ENCODE measurements around the gene NR1I3.

The NR1I3 gene

GRCh38 chr1:161218301-161219077, 19.5 kb downstream of the NR1I3 start:
- DNase-seq (ENCODE audit: low read depth) = no peak

DNA sequence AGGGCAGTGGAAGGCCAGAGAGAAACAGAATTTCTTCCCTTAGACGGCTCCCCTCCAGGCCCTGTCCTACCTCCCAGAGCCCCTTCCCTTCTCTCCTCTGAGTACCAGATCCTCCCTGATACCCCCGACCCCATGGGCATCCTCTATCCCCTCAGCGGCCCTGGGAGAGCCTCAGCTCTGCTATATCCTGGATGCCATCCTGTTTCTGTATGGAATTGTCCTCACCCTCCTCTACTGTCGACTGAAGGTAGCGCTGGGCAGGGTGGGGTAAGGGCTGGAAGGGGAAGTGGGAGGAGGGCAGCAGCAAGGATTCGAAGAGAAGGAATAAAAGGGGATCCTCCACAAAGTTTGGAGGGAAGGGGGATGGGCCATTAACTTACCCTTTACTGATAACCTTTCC, 20.2 kb downstream of the NR1I3 start:
- no peak for DNase-seq (ENCODE audit: low read depth)

DNA sequence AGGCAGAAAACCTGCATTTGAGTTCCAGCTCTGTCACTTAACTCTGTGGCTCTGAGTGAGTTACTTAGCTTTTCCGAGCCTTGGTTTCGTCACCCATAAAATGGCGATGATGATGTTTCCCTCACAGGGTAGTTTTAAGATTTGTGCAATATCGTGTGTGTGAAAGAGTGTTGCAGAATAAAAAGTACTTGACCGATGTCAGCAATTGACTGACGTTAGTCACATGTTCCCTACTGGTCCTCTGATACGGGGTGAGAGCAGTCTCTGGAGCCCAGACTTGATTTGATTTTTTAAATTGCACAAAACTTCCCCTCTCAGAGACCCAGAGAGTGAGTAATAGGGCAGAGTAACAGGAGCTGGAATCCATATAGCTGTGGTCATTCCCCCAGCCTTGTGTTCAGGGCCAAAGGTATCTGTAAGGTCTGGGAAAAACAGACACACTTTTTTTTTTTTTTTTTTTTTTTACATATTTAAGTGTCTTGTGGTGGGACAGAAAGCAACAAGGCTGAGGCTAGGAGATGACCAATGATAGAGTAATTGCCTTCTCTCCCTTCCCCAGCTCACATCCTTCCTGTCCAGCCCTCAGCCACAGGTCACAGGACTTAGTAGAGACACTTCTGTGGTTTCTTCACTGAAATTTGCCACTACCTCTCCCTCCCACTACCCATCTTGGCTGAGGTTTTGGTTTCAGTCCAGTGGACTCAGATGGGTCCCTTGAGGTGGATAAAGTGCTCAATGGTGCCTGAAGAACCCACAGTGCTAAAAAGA, 20.9 kb downstream of the NR1I3 start:
- no peak for DNase-seq (ENCODE audit: low read depth)

GRCh38 chr1:161215076-161215475, 22.9 kb downstream of the NR1I3 start, which contains the start of gene FCER1G:
Gene FCER1G, plus strand, starts transcription at chr1:161215295. Its CDS starts 27 bp downstream, at chr1:161215322.
- no peak for DNase-seq (ENCODE audit: low read depth)

DNA sequence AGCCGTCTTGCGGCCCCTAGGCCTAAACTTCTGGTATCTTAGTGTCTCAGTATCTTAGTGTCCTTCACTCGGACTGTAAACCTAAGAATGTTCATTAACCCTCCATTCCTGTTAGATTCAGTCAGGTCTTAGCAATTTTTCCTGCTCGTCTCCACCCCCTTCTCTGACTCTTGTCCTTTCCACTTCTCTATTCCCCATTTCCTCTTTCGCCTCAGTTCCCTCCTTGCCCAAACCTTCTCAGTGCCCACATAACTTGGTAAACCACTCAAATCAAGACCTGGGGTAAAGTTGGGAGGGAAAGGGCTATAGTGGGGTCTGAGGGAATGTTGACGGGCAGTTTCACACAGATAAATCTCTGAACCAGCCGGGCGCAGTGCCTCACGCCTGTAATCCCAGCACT, 23.6 kb downstream of the NR1I3 start:
- DNase-seq (ENCODE audit: low read depth) = no peak

GRCh38 chr1:161209790-161210409, 28.1 kb downstream of the NR1I3 start:
- DNase-seq (ENCODE audit: low read depth) = no peak

DNA sequence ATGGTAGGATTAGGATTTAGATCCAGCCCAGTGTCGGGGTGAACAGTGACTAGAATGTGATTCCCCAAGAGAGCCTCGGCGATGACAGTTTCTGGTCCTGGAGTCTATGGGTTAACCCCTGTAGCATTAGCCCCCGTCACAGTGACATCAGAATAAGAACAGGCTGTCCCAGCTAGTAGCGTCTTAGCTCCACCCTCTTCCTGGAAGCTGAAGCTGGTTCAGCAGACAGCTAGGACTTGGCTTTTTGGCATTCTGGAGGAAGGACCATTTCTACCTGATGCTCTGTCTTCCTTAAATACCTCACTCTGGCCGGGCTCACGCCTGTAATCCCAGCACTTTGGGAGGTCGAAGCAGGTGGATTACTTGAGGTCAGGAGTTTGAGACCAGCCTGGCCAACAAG, 30.8 kb downstream of the NR1I3 start:
- DNase-seq (ENCODE audit: low read depth) = no peak

- no peak for DNase-seq (ENCODE audit: low read depth)
These were observed 31.4 kb downstream of the NR1I3 start for GRCh38 chr1:161206411-161207140.

DNA sequence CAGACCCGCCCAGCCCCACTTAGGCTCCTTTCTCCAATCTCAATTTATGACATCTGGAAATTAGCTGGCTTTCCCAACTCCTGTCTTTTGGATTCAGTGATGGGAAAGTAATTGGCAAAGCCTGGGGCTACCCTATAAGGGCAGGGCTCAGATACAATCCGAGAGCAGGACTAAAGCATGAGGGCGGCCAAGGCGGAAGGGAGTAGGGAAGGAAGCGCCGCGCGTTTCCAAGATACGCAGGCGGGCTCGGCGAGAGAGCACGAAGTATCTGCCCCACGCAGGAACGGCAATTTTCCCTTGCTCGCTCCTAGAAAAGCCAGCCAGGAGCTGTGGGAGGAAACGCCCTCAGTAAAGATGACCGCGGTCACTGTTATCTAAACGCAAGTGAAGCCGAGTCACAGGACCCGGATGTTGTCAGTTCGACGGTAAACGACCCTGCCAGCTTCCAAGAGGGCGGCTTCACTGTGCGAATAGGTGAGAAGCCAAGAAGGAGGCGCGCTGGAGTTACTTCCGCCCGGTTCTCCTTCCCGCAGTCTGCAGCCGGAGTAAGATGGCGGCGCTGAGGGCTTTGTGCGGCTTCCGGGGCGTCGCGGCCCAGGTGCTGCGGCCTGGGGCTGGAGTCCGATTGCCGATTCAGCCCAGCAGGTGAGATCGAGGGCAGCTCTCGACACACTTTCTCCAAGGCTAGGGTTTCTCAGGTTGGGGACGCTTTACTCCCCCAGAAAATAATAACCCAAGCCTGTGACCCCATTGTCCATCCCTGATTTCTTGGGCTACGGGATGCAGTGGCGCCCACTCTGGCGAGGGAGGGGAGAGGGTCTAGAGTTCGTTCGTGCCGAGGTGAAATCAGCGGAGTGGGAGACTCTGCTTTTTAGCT, 35.9 kb downstream of the NR1I3 start, which contains the start of gene NDUFS2:
Gene NDUFS2, plus strand, starts transcription at position 532 of the 877 bp plus-strand sequence. Its CDS starts 19 bp downstream, at position 551.
- DNase-seq (ENCODE audit: low read depth) = peak; percentile 91

DNA sequence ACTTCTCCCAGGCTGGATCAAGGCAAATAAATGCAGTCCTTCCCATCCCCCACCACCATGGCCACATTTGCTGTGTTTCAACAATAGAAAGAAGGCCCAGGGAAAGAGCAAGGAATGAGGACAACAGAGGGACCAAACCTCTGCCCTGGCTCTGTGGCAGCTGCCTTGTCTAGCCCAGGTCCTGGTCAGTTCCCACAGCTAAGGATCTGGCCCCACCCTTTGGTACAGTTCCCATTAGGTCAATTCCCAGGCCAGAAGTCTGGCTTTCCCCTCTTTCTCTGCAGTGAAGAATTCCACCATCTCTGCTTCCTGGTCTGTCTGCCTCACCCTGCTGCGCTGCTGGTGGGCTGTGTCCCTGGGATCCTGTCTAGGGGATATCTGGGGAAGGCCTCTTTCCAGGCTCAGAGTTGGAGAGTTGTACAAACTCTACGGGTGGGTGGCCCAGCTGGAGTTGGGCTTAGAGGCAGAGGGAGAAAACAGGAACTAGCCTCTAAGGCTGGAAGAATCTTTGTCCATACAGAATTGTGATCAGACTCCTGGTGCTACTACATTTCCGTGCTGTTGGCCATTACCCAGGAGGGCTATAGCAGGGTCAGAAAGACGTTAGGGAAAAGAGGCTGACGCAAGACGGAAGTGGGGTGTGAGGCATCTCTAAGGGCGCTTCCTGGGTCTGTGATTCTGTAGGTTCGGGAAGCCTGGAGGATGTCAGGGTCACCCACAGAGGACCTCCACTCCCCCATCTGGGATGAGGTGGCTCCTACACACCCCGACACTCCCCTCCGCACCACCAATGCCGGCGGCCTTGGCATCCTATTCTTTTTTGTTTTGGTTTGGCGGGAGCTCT, 36.8 kb downstream of the NR1I3 start:
- no peak for DNase-seq (ENCODE audit: low read depth)

DNA sequence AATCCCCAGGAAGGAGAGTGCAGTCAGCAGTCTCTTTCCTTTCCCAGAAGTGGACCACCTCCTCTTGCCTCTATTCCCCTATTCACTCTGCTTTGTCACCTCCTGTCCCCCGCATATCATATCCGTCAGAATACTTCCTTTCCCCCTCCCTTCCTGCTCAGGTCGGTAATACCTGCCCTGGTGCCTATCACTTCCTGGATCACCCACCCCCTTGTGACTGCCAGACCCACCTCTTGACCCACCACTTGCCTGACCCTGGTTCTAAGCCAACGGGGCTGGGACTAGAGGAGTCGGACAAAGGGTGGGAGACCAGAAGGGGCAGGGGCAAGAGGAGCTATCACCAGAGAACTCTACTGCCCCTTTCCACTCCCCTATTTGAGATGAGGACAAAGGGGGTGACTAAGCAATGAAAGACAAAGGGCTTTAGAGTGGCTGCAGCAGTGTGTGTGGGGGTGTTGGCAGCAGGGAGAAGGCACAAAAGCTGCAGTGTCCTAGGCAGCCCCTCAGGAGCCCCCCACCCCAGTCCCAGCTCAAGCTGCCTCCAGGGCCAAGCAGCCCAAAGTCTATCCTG, 37.5 kb downstream of the NR1I3 start:
- no peak for DNase-seq (ENCODE audit: low read depth)

DNA sequence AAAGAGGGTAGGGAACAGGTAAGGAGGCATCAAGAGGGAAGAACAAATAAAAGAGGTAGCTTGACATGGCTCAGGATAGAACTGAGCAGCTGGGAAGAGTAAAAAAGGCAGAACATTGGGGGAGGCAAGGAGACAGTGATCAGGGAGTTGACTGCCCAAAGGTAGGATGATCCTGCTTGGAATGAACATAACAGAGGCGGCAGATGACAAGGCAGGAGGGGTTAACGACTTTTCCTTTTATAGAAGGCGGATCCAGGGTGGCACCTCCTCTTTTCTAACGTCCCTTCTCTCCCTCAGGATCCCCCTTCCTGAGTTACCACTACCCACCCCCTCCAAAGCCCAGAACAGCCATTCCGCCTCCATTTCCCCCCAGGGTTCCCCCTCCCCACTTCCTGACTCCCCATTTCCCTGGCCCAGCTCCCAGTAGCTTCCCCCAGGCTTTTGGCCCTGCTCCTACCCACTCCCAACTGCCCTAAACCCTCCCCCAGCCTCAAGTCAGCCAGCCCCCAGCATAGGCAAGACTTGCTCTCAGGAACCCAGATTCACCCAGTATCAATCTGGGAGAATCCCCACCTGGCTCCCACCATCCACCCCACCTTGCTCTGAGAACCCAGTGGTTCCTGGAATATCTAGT, 38.4 kb downstream of the NR1I3 start:
- no peak for DNase-seq (ENCODE audit: low read depth)

DNA sequence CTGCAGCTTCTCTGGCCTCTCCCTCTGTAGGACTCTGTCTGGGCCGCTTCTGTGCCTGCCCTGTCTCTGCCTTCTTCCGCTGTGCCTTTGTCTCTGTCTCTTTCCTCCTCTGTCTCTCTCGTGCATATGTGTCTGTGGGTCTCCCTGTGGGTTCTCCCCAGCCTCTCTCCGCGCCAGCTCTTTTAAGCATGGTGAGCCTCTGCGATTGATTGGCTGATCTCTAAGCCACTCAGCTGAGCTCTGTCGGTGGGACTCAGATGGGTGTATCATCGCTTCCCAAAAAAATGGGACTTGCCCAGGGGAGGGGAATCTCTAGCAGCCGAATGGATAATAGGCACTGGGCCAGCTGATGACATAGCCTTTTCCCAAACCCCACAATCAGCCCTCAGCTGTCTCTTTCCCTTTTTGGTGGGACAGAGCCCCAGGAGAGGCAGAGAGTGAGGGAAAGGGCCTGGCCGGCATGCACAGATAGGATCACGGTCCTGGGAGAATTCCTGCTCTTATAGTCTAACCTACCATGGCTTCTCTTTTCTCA, 39.0 kb downstream of the NR1I3 start, which contains the start of gene ADAMTS4:
Gene ADAMTS4, minus strand, starts transcription at position 158 of the 535 bp plus-strand sequence. CDS start 427 bp downstream, outside the sequence.
- no peak for DNase-seq (ENCODE audit: low read depth)

DNA sequence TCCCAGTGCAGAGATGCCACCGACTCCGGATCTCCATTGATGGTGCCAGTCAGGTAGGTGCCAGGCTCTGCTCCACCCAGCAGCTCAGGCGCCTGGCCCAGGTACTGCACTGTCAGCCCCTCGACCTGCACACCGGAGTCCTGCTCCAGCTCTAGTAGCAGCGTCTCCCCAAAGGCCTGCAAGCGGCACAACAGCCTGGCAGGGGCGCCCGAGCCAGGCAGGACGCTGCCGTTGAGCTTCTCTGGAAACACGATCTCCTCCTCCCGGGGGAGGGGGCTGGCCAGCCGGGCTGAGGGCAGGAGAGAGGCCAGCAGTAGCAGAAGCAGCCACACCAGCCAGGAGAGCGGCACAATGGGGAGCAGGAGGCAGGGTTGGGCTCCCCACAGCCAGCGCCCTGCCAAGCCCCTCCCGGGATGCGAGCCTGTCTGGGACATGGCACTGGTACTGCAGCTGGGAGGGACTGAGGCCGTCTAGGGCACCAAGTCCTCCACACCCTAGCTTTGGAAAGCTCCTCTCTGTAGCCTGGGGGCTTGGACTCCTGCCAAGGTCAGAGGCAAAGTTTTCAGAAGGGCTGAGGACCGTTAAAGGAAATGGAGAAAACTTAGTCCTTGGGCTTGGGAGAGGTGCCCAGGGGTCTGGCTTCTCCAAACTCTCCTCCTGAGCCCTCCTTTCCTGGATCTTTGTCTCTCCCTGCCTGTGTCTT, 39.7 kb downstream of the NR1I3 start:
- DNase-seq (ENCODE audit: low read depth) = no peak

GRCh38 chr1:161197560-161198193, 40.3 kb downstream of the NR1I3 start:
- no peak for DNase-seq (ENCODE audit: low read depth)

DNA sequence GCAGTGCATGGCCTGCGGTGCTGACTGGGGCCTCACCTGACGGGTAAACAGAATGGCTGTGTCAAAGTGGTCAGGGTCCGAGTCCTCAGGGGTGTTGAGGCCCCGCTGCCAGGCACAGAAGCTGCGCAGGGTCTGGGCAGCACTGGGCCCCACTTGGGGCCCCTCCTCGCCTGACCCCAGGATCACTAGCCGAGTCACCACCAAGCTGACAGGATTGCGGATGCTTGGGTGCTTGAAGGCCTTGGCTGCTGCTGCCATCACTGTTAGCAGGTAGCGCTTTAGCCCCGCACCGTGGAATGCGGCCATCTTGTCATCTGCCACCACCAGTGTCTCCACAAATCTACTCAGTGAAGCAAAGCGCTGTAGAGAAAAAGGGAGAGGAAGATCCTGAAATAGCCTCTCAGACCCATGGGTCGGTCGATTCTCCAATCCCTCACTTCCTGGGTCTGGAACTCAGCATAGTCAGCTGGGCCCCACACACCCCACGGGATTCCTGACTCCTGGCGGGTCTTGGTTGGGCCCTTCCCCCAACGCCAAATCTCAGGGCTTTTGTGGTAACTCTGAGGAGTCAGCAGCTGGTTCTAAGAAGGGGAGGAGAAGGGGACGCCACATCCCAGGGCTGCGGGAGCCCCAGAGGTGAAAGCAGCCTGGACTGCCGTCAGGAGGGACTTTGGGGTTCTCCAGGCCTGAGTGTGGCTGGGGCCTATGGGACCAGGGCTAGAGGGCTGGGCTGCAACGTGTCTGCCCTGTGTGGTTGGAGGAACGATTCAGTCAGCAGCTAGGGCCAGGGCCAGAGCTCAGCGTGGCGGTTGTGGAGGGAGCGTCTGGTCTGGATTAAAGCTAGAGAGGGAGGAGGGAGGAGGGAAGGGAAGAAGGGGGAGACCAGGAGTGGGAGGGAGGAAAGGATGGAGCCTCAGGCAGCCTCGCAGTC, 41.2 kb downstream of the NR1I3 start:
- DNase-seq (ENCODE audit: low read depth) = no peak

GRCh38 chr1:161196111-161196510, 41.9 kb downstream of the NR1I3 start:
- DNase-seq (ENCODE audit: low read depth) = no peak

Data from HS-27A (cell line).